IMR-90 (cell line): ENCODE data around the gene CAMTA1. TPM values are rescaled to one million over a fixed set of nuclear protein-coding genes. Genes with fewer than 3 reads are reported as not detected.

ENCODE experiments used
- ATAC-seq: fragments of 200-7000 bp; cut with Tn5 transposase; 2 replicates; pipeline ENCODE4 v1.9.1; 2020; ENCODE audit warnings: low read depth, mild to moderate bottlenecking, moderate library complexity
- BruUV-seq: library from RNA; stranded (reverse); fragments of 400-500 nt; replicated peaks from 2 replicates; lab custom pipeline; 2021; lab: Mats Ljungman, UMichigan
- CTCF ChIA-PET: fragments of 300-600 bp; formaldehyde crosslinking; extraction: SDS; loops from one replicate; lab custom pipeline; 2021; ENCODE audit warnings: antibody characterized with exemption; lab: Yijun Ruan, JAX
- POLR2A ChIA-PET: fragments of 300-600 bp; sonication (Branson Sonifier 250); formaldehyde crosslinking; loops from one replicate; lab custom pipeline; 2022; ENCODE audit warnings: antibody characterized with exemption; ENCODE audit not compliant: unreplicated experiment; lab: Charles Lee
- DNase-seq: peaks from one replicate; pipeline ENCODE4 v3.0.0; 2013
- H2AFZ ChIP-seq: replicated peaks from 2 replicates; pipeline ENCODE3; 2013; ENCODE audit warnings: low read length, mild to moderate bottlenecking; ENCODE audit not compliant: poor library complexity
- H2AK5ac ChIP-seq: 2 replicates; pipeline ENCODE4 v1.6.1; 2013; ENCODE audit warnings: low read depth, low read length, inconsistent platforms
- H2AK9ac ChIP-seq: replicated peaks from 2 replicates; pipeline ENCODE3; 2013; ENCODE audit warnings: mild to moderate bottlenecking, low read depth, low read length, moderate library complexity; ENCODE audit not compliant: poor library complexity
- H2BK120ac ChIP-seq: 2 replicates; pipeline ENCODE4 v1.6.1; 2013; ENCODE audit warnings: low read depth, low read length, inconsistent platforms
- H2BK15ac ChIP-seq: 3 replicates; pipeline ENCODE4 v1.6.1; 2013; ENCODE audit warnings: low read depth, low read length, inconsistent platforms
- H2BK20ac ChIP-seq: 2 replicates; pipeline ENCODE4 v1.6.1; 2013; ENCODE audit warnings: low read depth, mild to moderate bottlenecking, inconsistent platforms, low read length, moderate library complexity
- H2BK5ac ChIP-seq: 2 replicates; pipeline ENCODE4 v1.6.1; 2013; ENCODE audit warnings: mild to moderate bottlenecking, low read depth, low read length, inconsistent platforms; ENCODE audit not compliant: poor library complexity, severe bottlenecking
- H3K14ac ChIP-seq: replicated peaks from 2 replicates; pipeline ENCODE4 v1.6.1; 2013; ENCODE audit warnings: low read depth, low read length, inconsistent platforms
- H3K18ac ChIP-seq: 2 replicates; pipeline ENCODE4 v1.6.1; 2013; ENCODE audit warnings: low read depth, low read length, control low read depth
- H3K23ac ChIP-seq: 2 replicates; pipeline ENCODE4 v1.6.1; 2013; ENCODE audit warnings: low read depth, low read length, inconsistent platforms
- H3K27ac ChIP-seq: 2 replicates; pipeline ENCODE4 v1.5.1; 2013; ENCODE audit warnings: mild to moderate bottlenecking, control low read depth, low read length; ENCODE audit not compliant: insufficient read depth
- H3K27me3 ChIP-seq: 2 replicates; pipeline ENCODE4 v1.6.1; 2013; ENCODE audit warnings: low read length; ENCODE audit not compliant: control insufficient read depth, insufficient read depth
- H3K36me3 ChIP-seq: 2 replicates; pipeline ENCODE4 v1.6.1; 2013; ENCODE audit warnings: low read length, mixed read lengths; ENCODE audit not compliant: control insufficient read depth, insufficient read depth
- H3K4ac ChIP-seq: 2 replicates; pipeline ENCODE4 v1.6.1; 2013; ENCODE audit warnings: low read depth, low read length, inconsistent platforms
- H3K4me1 ChIP-seq: 2 replicates; pipeline ENCODE4 v1.6.1; 2013; ENCODE audit warnings: low read length, mixed read lengths; ENCODE audit not compliant: control insufficient read depth, insufficient read depth
- H3K4me2 ChIP-seq: 2 replicates; pipeline ENCODE4 v1.6.1; 2013; ENCODE audit warnings: low read depth, mild to moderate bottlenecking, control low read depth, low read length, moderate library complexity
- H3K4me3 ChIP-seq: 2 replicates; pipeline ENCODE4 v1.5.1; 2013; ENCODE audit warnings: low read depth, mild to moderate bottlenecking, control low read depth, low read length, moderate library complexity; ENCODE audit not compliant: insufficient read depth
- H3K56ac ChIP-seq: 2 replicates; pipeline ENCODE4 v1.6.1; 2013; ENCODE audit warnings: low read length, inconsistent platforms; ENCODE audit not compliant: insufficient read depth; ENCODE audit errors: extremely low read depth
- H3K79me1 ChIP-seq, 2 experiments: 2 replicates each; pipeline ENCODE4 v1.6.1; 2013; ENCODE audit warnings: low read length in 2 of 2, inconsistent platforms in 1 of 2, low read depth in 1 of 2
- H3K9ac ChIP-seq: 2 replicates; pipeline ENCODE4 v1.6.1; 2013; ENCODE audit warnings: low read depth, low read length, control low read depth
- H3K9me1 ChIP-seq: 2 replicates; pipeline ENCODE4 v1.6.1; 2013; ENCODE audit warnings: low read length, inconsistent platforms; ENCODE audit not compliant: insufficient read depth
- H3K9me3 ChIP-seq: 2 replicates; pipeline ENCODE4 v1.6.1; 2013; ENCODE audit warnings: low read length; ENCODE audit not compliant: control insufficient read depth, insufficient read depth
- H4K20me1 ChIP-seq: 2 replicates; pipeline ENCODE4 v1.6.1; 2013; ENCODE audit warnings: low read length, inconsistent platforms; ENCODE audit not compliant: insufficient read depth
- H4K5ac ChIP-seq: 2 replicates; pipeline ENCODE4 v1.6.1; 2013; ENCODE audit warnings: mild to moderate bottlenecking, low read depth, low read length, control low read depth
- H4K8ac ChIP-seq, 2 experiments: 2 replicates each; pipeline ENCODE4 v1.6.1; 2013; ENCODE audit warnings: low read depth in 2 of 2, low read length in 2 of 2, control low read depth in 1 of 2, inconsistent platforms in 1 of 2
- H4K91ac ChIP-seq: 2 replicates; pipeline ENCODE4 v1.6.1; 2013; ENCODE audit warnings: low read depth, low read length, inconsistent platforms; ENCODE audit not compliant: insufficient read depth
- BHLHE40 ChIP-seq: fragments of 150-350 bp; IDR thresholded peaks from 2 replicates; pipeline ENCODE4 v1.6.1; 2016; ENCODE audit warnings: mild to moderate bottlenecking, low read depth, low read length
- CEBPB ChIP-seq: IDR thresholded peaks from 2 replicates; pipeline ENCODE4 v1.6.1; 2012; ENCODE audit warnings: low read depth, low read length, improper control_type of control experiment
- CHD1 ChIP-seq: IDR thresholded peaks from 2 replicates; pipeline ENCODE4 v1.6.1; 2012; ENCODE audit warnings: low read depth, low read length, improper control_type of control experiment
- FOS ChIP-seq: fragments of 150-350 bp; IDR thresholded peaks from 2 replicates; pipeline ENCODE4 v1.6.1; 2016; ENCODE audit warnings: low read depth, low read length
- MAFK ChIP-seq: IDR thresholded peaks from 2 replicates; pipeline ENCODE4 v1.6.1; 2012; ENCODE audit warnings: low read depth, low read length, improper control_type of control experiment
- MXI1 ChIP-seq: IDR thresholded peaks from 2 replicates; pipeline ENCODE4 v1.6.1; 2012; ENCODE audit warnings: low read depth, mild to moderate bottlenecking, low read length, moderate library complexity, borderline replicate concordance
- NFE2L2 ChIP-seq: fragments of 150-350 bp; IDR thresholded peaks from 2 replicates; pipeline ENCODE4 v1.6.1; 2016; ENCODE audit warnings: low read depth, mild to moderate bottlenecking, low read length
- RAD21 ChIP-seq: IDR thresholded peaks from 2 replicates; pipeline ENCODE4 v1.6.1; 2012; ENCODE audit warnings: low read length, improper control_type of control experiment
- RCOR1 ChIP-seq: IDR thresholded peaks from 2 replicates; pipeline ENCODE4 v1.6.1; 2012; ENCODE audit warnings: mild to moderate bottlenecking, low read length, improper control_type of control experiment; ENCODE audit not compliant: insufficient replicate concordance
- RFX5 ChIP-seq: IDR thresholded peaks from 2 replicates; pipeline ENCODE4 v1.8.0; 2012; ENCODE audit warnings: low read depth, mild to moderate bottlenecking, low read length, moderate library complexity
- WGBS, 2 experiments: methylation state at CpG; one replicate each; pipeline versions ENCODE4 v1.1.5 to v1.1.7; 2013; ENCODE audit warnings: missing lambda C conversion rate in 2 of 2; ENCODE audit not compliant: insufficient read length in 1 of 2; ENCODE audit errors: extremely low coverage in 2 of 2; 5-methylcytosine and 5-hydroxymethylcytosine counted together
- dilution Hi-C: fragments of 300-500 bp; cut with HindIII; formaldehyde crosslinking; loops from one replicate; pipeline ENCODE4 v1.14.3; 2018; ENCODE audit warnings: low sequenced_read_pairs; ENCODE audit not compliant: unreplicated experiment
- in situ Hi-C: fragments of 300-500 bp; cut with MboI; formaldehyde crosslinking; loops from 3 replicates; pipeline ENCODE4 v1.14.3; 2019; ENCODE audit warnings: low sequenced_read_pairs, inconsistent platforms, mixed read lengths
- intact Hi-C: fragments of 100-400 bp; cut with micrococcal nuclease; formaldehyde crosslinking; loops from 2 replicates; pipeline ENCODE4 v1.10.0; 2022
- polyA plus RNA-seq, 3 experiments: library from polyadenylated mRNA; depleted of rRNA; stranded (reverse); fragments of >200 nt; gene quantifications; 2 replicates each; pipeline ENCODE4 v1.2.3, GENCODE V29; 2012; ENCODE audit warnings: low replicate concordance in 1 of 3
- total RNA-seq: library from RNA; depleted of rRNA; stranded (reverse); fragments of >200 nt; gene quantifications from 2 replicates; pipeline ENCODE4 v1.2.3, GENCODE V29; 2012
- TF ChIP-seq, protein P1 (sequence below): fragments of 150-350 bp; IDR thresholded peaks from 2 replicates; pipeline ENCODE4 v1.6.1; 2016; ENCODE audit warnings: low read depth, mild to moderate bottlenecking, low read length, moderate library complexity, borderline replicate concordance
- TF ChIP-seq, protein P2 (sequence below): fragments of 150-350 bp; IDR thresholded peaks from 2 replicates; pipeline ENCODE4 v1.6.1; 2017; ENCODE audit warnings: mild to moderate bottlenecking, antibody characterized with exemption, low read length, low read depth

CAMTA1 gene
- total and polyA plus RNA-seq, 2 of the 4 experiments (the other 2 are of a cell fraction), result 35.5 to 74.3 TPM

DNA sequence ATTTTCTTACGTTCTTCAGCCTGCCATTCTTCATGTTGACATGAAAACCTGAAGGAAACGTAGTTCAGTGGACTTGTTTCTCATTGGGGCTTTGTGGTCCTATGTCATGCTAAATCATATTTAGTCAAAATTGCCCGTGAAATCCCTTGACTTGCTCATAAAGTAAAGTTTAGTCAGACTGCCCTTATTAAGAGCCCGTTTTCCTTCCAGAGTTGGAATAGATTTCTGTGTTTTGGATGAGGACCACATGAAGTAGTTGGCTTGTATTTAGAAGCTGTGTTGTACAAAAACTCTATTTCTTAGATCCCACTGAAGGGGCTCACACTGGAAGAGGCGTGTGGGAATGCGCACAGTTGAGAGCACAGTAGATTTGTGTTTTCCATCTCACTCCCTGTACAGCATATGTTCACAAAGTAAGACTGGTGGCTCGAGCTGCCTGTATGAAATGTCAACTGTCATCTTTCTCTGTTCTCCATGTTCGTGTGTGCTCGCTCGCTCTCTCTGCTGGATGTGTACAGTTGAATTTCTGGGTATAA, 42.4 kb downstream of the CAMTA1 start:
- Histone ChIP-seq H2BK5ac (no peak overlapping the region), H3K18ac (no peak overlapping the region), H2AK5ac (no peak overlapping the region), H4K91ac (no peak overlapping the region; the same call in 1 of the 2 replicates), H4K20me1 (peaks cover 3% of the 10 kb centered on the region; the same call in 1 of the 2 replicates), H3K9me1 (peaks cover 9% of the 10 kb centered on the region), H3K23ac (0 out of 2 replicates have a peak overlapping the region, but pooled peaks have one; percentile 37), H3K4me1 (peaks cover 3% of the 10 kb centered on the region), H3K56ac (no peak overlapping the region), H2AFZ (no peak overlapping the region), H3K27ac (no peak overlapping the region), H2BK20ac (no peak overlapping the region), H3K4me3 (no peak overlapping the region), H3K79me1 (peaks cover 17 to 44% of the 10 kb centered on the region in 2 experiments), H2BK120ac (no peak overlapping the region), H3K4ac (no peak overlapping the region), H2BK15ac (no peak overlapping the region), H3K27me3 (no peaks in the 10 kb centered on the region), H3K9ac (no peak overlapping the region), H4K5ac (no peak overlapping the region), H2AK9ac (no peak overlapping the region), H4K8ac (no peak overlapping the region), H3K9me3 (no peaks in the 10 kb centered on the region), H3K14ac (0 out of 2 replicates have a peak overlapping the region, but pooled peaks have one; percentile 4), H3K4me2 (no peak overlapping the region), H3K36me3 (peaks cover 6% of the 10 kb centered on the region)
- in situ Hi-C loops (no loop called here), intact Hi-C loops (no loop called here), dilution Hi-C loops (no loop called here)
- ChIA-PET CTCF (no interaction called here), POLR2A (no interaction called here)
- no peak for ATAC-seq
- no peak for DNase-seq
- no CpG with 5 or more reads among the region's 10 CpGs for WGBS, 2 experiments
- TF ChIP-seq RAD21 (no peak), FOS (no peak), CHD1 (no peak), RCOR1 (no peak), RFX5 (no peak), MXI1 (no peak), CEBPB (no peak), MAFK (no peak), NFE2L2 (no peak), BHLHE40 (no peak)
- TF ChIP-seq, protein P1, sequence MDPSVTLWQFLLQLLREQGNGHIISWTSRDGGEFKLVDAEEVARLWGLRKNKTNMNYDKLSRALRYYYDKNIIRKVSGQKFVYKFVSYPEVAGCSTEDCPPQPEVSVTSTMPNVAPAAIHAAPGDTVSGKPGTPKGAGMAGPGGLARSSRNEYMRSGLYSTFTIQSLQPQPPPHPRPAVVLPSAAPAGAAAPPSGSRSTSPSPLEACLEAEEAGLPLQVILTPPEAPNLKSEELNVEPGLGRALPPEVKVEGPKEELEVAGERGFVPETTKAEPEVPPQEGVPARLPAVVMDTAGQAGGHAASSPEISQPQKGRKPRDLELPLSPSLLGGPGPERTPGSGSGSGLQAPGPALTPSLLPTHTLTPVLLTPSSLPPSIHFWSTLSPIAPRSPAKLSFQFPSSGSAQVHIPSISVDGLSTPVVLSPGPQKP, result no peak
- TF ChIP-seq, protein P2, sequence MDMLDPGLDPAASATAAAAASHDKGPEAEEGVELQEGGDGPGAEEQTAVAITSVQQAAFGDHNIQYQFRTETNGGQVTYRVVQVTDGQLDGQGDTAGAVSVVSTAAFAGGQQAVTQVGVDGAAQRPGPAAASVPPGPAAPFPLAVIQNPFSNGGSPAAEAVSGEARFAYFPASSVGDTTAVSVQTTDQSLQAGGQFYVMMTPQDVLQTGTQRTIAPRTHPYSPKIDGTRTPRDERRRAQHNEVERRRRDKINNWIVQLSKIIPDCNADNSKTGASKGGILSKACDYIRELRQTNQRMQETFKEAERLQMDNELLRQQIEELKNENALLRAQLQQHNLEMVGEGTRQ, result no peak
- no TSS peak for BruUV-seq
